NCI-H2029 (cell line): Measurements from ENCODE around the gene VEGFA.
A peak's percentile ranks its signal among the peaks of the same experiment; 100 is the strongest.

ENCODE experiments used
- DNase-seq: peaks from one replicate; lab custom pipeline; 2025; lab: John Stamatoyannopoulos, UW

The VEGFA gene

GRCh38 chr6:43785220-43785752 is 15.3 kb downstream of the VEGFA start:
- no peak for DNase-seq

- DNase-seq: no peak
Observed at GRCh38 chr6:43785904-43786303, 15.9 kb downstream of the VEGFA start.

GRCh38 chr6:43786664-43787329 is 16.8 kb downstream of the VEGFA start:
- no peak for DNase-seq

- no peak for DNase-seq
Observed at GRCh38 chr6:43788301-43788700, 18.3 kb downstream of the VEGFA start.

GRCh38 chr6:43789447-43789846 is 19.4 kb downstream of the VEGFA start:
- DNase-seq: no peak

GRCh38 chr6:43790031-43790430 is 20.0 kb downstream of the VEGFA start:
- DNase-seq: no peak

- no peak for DNase-seq
Observed at GRCh38 chr6:43791745-43792422, 21.9 kb downstream of the VEGFA start.

GRCh38 chr6:43793154-43793874 is 23.3 kb downstream of the VEGFA start:
- DNase-seq: no peak

- no peak for DNase-seq
Observed at GRCh38 chr6:43793875-43794242, 23.8 kb downstream of the VEGFA start.

- no peak for DNase-seq
Observed at GRCh38 chr6:43795421-43795820, 25.4 kb downstream of the VEGFA start.

GRCh38 chr6:43796168-43796567 is 26.2 kb downstream of the VEGFA start:
- DNase-seq: no peak

- no peak for DNase-seq
Observed at GRCh38 chr6:43796903-43797890, 27.2 kb downstream of the VEGFA start.

GRCh38 chr6:43797919-43798318 is 27.9 kb downstream of the VEGFA start:
- no peak for DNase-seq

- peak; percentile 62 for DNase-seq
Observed at GRCh38 chr6:43798688-43799444, 28.9 kb downstream of the VEGFA start.

GRCh38 chr6:43799551-43800297 is 29.7 kb downstream of the VEGFA start:
- DNase-seq: no peak

- no peak for DNase-seq
Observed at GRCh38 chr6:43800298-43800623, 30.2 kb downstream of the VEGFA start.

GRCh38 chr6:43800746-43801494 is 30.9 kb downstream of the VEGFA start:
- DNase-seq: no peak

- DNase-seq: no peak
Observed at GRCh38 chr6:43801495-43802181, 31.6 kb downstream of the VEGFA start.
